Stimulated activated CD8-positive, alpha-beta memory T cell treated with anti-CD3 and anti-CD28 coated beads, Interleukin-4, amount 100 ng/mL, for 4 hours (primary cell): ENCODE results near the gene TMED5.
"Not testable (repeated sequence)": the region's sequence is repeated elsewhere in the genome, so short reads cannot be mapped to it uniquely, and the experiment has no call there.

Experiments
- DNase-seq, 2 donors: peaks; one replicate each; pipeline ENCODE4 v3.0.0-alpha.2; 2020; ENCODE audit warnings: low read depth in 2 of 2, low spot score in 1 of 2

TMED5 gene

GRCh38 chr1:93172778-93173177, 7.4 kb downstream of the TMED5 start:
- DNase-seq, result no peak

- no peak for DNase-seq
Observed at GRCh38 chr1:93171549-93172034, 8.6 kb downstream of the TMED5 start.

GRCh38 chr1:93170141-93170678, 10.0 kb downstream of the TMED5 start:
- not testable (repeated sequence) for DNase-seq

GRCh38 chr1:93167006-93167405, 13.2 kb downstream of the TMED5 start:
- DNase-seq, result no peak

DNA sequence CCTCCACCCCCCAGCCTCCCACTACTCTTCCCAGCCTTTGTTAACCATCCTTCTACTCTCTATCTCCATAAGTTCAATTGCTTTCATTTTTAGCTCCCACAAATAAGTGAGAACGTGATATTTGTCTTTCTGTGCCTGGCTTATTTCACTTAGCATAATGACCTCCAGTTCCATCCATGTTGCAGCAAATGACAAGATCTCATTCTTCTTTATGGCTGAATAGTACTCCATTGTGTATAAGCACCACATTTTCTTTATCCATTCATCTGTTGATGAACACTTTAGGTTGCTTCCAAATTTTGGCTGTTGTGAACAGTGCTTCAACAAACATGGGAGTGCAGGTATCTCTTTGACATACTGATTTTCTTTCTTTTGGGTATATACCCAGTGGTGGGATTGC, 14.3 kb downstream of the TMED5 start:
- DNase-seq, result not testable (repeated sequence)

GRCh38 chr1:93164816-93165215, 15.4 kb downstream of the TMED5 start:
- DNase-seq, result no peak

DNA sequence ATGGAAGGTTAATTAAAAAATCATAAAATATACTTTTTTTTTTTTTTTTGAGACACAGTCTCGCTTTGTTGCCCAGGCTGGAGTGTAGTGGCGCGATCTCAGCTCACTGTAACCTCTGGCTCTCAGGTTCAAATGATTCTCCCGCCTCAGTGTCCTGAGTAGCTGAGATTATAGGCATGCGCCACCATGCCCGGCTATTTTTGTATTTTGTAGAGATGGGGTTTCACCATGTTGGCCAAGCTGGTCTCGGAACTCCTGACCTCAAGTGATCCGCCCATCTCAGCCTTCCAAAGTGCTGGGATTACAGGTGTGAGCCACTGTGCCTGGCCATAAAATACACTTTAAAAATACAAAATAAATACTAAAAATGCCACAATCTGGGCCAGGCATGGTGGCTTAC, 16.9 kb downstream of the TMED5 start:
- not testable (repeated sequence) for DNase-seq

- DNase-seq, result no peak
Observed at GRCh38 chr1:93159337-93159736, 20.9 kb downstream of the TMED5 start.

DNA sequence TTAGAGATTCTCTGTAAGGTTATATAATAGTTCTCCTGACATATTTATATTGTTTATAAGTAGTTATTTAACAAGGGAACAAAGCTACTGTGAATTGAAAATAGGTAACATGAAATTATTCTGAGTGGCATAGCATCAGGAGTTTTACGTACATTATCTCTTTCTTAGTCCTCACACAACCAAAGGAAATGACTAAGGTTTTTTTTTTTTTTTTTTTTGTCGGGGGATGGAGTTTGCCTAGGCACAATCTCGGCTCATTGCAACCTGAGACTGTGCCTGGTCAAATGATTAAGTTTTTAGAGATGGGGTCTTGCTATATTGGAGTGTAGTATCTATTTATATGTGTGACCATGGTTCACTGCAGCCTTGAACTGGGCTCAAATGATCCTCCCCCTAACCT, 24.9 kb downstream of the TMED5 start:
- no peak for DNase-seq

- no peak for DNase-seq
Observed at GRCh38 chr1:93154898-93155297, 25.3 kb downstream of the TMED5 start.

DNA sequence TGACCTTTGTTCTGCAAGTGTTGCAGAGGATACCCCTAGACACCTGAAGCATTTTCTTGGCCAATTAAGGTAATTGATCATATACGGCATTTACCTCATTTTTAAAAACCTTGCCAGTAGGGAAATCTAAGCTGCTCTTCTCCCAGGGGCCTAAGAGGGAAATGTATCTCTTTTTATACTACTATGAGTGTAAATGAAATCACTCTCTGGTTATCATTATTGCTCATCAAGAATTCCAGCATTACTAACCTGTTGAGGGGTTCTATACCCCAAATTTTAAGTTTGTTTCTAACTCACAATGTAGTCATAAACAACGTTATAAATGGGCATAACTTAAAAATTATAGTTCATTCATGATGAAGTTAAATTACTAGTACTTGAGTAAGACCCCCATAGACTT, 27.4 kb downstream of the TMED5 start:
- no peak for DNase-seq

DNA sequence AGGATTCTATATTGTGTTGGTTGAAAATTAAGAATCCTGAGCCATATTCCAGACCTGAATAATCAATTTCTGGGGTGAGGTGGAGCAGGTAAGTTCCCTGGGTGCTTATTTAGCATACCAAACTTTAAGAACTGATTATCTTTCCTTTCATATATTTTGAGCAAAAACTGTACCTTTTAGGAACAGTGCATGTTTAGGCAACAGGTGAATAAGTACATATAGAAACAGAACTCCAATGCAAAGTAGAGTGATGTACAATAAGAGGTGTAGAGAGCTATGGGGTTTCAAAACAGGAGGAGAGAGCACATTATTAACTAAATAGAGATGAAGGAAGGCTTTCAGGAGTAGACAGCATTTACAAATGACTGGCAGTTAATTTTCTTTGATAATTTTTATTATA, 28.7 kb downstream of the TMED5 start:
- no peak for DNase-seq

GRCh38 chr1:93150729-93151128, 29.5 kb downstream of the TMED5 start:
- DNase-seq, result no peak

GRCh38 chr1:93148001-93148400, 32.2 kb downstream of the TMED5 start:
- DNase-seq, result no peak

- no peak for DNase-seq
Observed at GRCh38 chr1:93143769-93144168, 36.4 kb downstream of the TMED5 start.

DNA sequence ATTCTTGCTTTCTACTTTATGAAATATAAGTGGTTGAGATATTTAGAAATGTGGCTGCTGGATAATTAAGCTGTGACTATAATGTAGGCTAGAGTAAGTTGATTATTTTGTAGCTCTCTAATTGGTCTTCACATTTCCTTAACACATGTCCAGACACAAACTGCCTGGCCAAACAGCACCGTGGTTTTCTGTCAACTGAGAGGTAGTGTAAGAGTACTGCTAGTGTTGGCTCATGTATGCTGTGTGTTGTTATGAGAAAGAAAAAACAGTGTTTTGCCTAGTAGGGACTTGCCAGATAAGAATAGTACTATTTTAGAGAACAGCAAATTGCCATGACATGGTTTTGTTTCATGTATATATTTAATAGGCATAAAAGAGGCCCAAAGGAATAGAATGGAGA, 37.1 kb downstream of the TMED5 start:
- DNase-seq, result no peak

GRCh38 chr1:93142161-93142560, 38.1 kb downstream of the TMED5 start:
- DNase-seq, result no peak

GRCh38 chr1:93140106-93140505, 40.1 kb downstream of the TMED5 start:
- DNase-seq, result no peak

DNA sequence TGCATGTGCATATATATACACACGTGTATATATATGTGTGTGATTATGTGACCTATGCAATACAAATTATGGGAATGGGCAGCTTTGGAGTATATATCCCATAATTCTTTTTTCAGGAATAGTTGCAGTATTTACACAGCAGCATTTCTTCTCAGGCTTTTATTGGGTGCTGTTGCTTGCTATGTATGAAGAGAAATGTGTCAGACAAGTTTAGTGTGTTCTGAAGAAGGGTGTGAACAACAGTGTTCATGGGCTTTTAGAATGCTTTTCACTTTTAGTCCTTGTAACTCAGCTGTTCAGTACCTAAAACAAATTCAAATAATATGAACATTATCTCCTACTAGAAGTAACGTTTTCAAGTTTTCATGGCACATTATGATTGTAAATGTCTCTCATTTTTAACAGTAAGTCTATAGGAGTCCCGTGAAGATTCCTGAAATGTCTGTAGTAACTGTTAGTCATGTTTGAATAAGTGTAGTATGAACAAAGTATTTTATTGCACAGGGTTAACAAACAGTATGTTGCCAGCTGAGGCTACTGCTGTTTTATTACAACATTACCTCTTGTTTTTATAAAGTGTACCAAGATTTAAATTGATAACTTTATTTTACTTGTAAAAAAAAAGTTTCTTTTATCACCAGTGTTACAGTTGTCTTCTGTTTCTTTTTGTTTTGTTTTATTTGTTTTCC, 42.5 kb downstream of the TMED5 start:
- DNase-seq, result no peak

DNA sequence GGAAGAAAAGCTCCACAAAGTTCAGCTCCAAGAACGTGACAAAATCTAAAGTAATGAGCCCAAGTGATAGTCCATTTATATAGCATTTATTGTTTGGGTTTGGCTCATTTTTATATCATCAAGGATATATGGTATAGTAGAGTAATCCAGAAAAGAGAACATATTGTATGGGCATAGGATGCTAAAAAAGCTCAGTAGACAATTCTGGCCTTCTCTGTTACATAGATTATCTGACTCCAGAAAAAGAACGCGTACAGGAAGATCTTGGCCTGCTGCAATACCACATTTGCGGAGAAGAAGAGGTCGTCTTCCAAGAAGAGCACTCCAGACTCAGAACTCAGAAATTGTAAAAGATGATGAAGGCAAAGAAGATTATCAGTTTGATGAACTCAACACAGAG, 43.8 kb downstream of the TMED5 start:
- DNase-seq, result no peak

GRCh38 chr1:93132638-93133037, 47.6 kb downstream of the TMED5 start:
- no peak for DNase-seq

DNA sequence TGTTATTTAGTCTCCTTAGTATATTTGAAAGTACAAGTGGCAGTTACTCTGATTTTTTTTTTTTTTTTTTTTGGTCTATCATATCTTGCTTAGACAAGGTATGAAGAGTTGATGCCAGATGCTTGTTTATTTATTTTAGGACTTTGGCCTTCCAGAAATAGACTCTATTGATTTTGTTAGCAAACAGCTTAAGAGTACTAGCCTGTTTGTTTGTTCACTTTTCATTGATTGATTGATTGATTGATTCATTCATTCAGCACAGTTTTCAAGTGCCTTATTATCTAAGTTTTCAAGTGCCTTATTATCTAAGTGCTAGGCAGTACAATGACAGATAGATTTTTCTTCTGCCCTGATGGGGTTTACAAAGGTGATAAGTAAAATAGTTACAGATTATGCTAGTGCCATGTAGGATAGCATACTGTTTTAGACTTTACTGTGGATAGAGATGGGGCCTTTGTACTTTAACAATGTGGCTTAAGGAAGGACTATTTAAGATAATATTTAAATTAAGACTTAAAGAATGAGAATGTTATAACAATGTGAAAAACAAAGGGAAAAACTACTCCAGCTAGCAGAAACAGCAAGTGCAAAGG, 50.6 kb downstream of the TMED5 start:
- no peak for DNase-seq
